ENCODE data around the gene DUSP16.

- no peak for TF ChIP-seq CTCF (IDR thresholded peaks at IDR 0.05; ENCODE audit: borderline replicate concordance, extremely low read depth, low read length, poor library complexity, severe bottlenecking)
- no peak for TF ChIP-seq EZH2 (IDR thresholded peaks at IDR 0.05; ENCODE audit: borderline replicate concordance, low read depth, low read length, severe bottlenecking)
Observed at GRCh38 chr12:12564911-12565310, 2.2 kb upstream of the DUSP16 start.
